ENCODE results near the gene ALKBH7. TPM values are rescaled to one million over a fixed set of nuclear protein-coding genes. Genes with fewer than 3 reads are reported as not detected.
"Not testable (repeated sequence)": the region's sequence is repeated elsewhere in the genome, so short reads cannot be mapped to it uniquely, and the experiment has no call there.

Gene ALKBH7
- total RNA-seq, 4 donors from 2014 or later = 41.9 to 75.1 (median 45.7) TPM

DNA sequence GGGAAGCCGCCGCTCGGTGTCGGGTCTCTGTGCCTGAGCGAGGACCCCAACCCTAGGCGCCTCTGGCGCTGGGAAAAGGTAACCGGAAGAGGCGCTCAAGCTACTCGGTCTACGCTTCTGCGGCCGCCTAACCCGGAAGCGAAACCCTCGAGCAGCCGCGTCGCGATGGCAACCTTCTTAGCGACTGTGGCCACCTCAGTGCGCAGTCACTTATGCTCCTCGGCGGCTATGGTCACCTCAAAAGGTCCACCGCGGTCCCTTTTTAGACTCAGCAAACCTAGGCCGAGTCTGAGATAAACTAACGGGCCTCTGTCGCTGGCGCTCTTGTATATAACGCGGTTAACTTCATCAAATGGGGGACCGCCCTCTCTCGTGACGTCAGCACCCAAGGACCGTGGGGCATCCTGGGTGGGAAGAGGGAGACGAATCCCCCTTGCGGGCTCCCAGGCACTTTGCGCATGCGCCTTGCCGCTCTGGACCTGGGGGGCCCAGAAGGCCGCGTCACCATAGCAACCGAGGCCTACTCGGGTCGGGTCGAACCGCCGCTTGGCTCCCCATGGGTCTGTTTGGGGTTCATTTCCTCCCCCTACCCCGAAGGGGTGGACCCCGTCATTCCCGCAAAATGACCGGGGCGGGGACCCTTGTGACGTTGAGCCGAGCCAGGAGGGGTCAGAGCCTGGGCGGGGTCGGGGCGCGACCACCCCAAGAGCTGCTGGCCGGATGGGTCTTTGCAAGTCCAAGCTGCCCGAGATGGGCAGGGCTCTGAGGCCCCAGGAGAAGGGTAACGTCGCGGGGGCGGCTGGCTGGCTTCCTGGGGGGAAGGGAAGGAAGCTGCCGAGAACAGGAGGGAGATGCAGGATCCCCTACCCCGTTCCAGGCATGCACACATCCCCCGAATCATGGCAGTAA, 20.7 kb downstream of the ALKBH7 start, which contains the start of gene GTF2F1:
GTF2F1 (minus strand) TSS at position 91 of the 909 bp plus-strand sequence. CDS start 169 bp downstream, outside the sequence.
- WGBS, 2 donors (ENCODE audit: low coverage in 1 of 2) = 0% methylated on average over 10 to 13 of the region's 69 CpGs
- H3K4me1 ChIP-seq = peaks cover 0 to 19% (median 7%) of the 10 kb centered on the region in 3 donors
- H3K9me3 ChIP-seq = no peaks in the 10 kb centered on the region
- no peaks in the 10 kb centered on the region for H3K27me3 ChIP-seq
- peak within 1 kb of the TSS; percentile 69 to 72 for H3K4me3 ChIP-seq
- H3K36me3 ChIP-seq = peaks cover 0 to 33% of the 10 kb centered on the region in 2 donors
- TF ChIP-seq POLR2AphosphoS5 (IDR thresholded peaks at IDR 0.05) (peak; percentile 42), EP300 (IDR thresholded peaks at IDR 0.05) (no peak), POLR2A (IDR thresholded peaks at IDR 0.05) (peak in 1 of 2 donors; percentile 29)
- TF ChIP-seq, protein P1, sequence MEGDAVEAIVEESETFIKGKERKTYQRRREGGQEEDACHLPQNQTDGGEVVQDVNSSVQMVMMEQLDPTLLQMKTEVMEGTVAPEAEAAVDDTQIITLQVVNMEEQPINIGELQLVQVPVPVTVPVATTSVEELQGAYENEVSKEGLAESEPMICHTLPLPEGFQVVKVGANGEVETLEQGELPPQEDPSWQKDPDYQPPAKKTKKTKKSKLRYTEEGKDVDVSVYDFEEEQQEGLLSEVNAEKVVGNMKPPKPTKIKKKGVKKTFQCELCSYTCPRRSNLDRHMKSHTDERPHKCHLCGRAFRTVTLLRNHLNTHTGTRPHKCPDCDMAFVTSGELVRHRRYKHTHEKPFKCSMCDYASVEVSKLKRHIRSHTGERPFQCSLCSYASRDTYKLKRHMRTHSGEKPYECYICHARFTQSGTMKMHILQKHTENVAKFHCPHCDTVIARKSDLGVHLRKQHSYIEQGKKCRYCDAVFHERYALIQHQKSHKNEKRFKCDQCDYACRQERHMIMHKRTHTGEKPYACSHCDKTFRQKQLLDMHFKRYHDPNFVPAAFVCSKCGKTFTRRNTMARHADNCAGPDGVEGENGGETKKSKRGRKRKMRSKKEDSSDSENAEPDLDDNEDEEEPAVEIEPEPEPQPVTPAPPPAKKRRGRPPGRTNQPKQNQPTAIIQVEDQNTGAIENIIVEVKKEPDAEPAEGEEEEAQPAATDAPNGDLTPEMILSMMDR (IDR thresholded peaks at IDR 0.05) = peak in 2 of 4 experiments; percentile 7 to 39
- peak; percentile 95 for ATAC-seq
- H3K27ac ChIP-seq = peak within 1 kb of the TSS; percentile 91 to 98 (median 95)

DNA sequence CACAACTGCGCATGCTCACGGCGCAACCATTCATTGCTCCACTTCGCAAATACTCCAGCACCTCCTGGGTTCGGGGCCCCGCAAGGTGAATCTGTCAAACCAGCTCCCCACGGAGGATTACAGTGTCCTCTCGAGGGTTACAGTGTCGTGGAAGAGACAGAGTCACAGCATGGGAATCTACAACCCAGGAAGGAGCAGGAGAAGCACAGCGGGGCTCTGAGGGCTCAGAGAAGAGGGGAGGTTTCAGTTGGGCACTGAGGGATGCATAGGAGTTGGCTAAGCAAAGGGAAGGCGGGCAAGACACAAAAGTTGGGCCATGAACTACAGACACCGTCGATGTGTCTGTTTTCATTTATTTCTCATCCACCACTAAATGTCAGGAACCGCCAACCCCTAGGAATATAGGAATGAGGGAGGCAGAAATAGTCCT, 21.4 kb downstream of the ALKBH7 start:
- H3K4me3 ChIP-seq = peak overlapping the region; percentile 69 to 72
- ATAC-seq = no peak
- H3K27me3 ChIP-seq = no peaks in the 10 kb centered on the region
- TF ChIP-seq, protein P1 (IDR thresholded peaks at IDR 0.05) = no peak
- no peak for TF ChIP-seq POLR2AphosphoS5 (IDR thresholded peaks at IDR 0.05)
- TF ChIP-seq EP300 (IDR thresholded peaks at IDR 0.05) = no peak
- no peak for TF ChIP-seq POLR2A (IDR thresholded peaks at IDR 0.05)
- no peaks in the 10 kb centered on the region for H3K9me3 ChIP-seq
- H3K4me1 ChIP-seq = peaks cover 0 to 19% (median 7%) of the 10 kb centered on the region in 3 donors
- peak overlapping the region; percentile 91 to 98 (median 95) for H3K27ac ChIP-seq
- H3K36me3 ChIP-seq = peaks cover 0 to 26% of the 10 kb centered on the region in 2 donors
- 39 to 49% methylated on average over 4 to 6 of the region's 14 CpGs for WGBS, 2 donors (ENCODE audit: low coverage in 1 of 2)

DNA sequence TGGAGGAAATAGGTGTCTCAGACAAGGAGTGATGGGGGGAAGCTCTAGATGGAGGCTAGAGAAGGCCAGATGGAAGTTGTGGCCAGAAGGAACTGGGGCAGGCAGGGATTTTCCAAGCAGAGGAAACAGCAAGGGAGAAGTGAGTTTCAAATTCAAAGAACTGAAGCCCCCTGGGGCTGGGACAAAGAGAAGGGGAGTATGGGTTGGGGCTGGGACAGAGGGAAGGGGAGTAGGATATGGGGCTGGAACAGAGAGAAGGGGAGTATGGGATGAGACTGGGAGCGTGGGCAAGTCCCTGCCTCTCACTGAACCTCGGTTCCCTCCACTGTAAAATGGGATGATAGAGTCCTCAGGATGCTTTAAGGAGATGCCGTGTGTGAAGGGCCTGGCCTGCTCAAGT, 22.2 kb downstream of the ALKBH7 start:
- H3K27ac ChIP-seq = no peak overlapping the region
- no peak for ATAC-seq
- TF ChIP-seq EP300 (IDR thresholded peaks at IDR 0.05) = no peak
- no peak for TF ChIP-seq POLR2A (IDR thresholded peaks at IDR 0.05)
- TF ChIP-seq, protein P1 (IDR thresholded peaks at IDR 0.05) = no peak
- TF ChIP-seq POLR2AphosphoS5 (IDR thresholded peaks at IDR 0.05) = no peak
- H3K27me3 ChIP-seq = no peaks in the 10 kb centered on the region
- H3K4me3 ChIP-seq = no peak overlapping the region
- WGBS, 2 donors (ENCODE audit: low coverage in 1 of 2) = 86 to 94% methylated on average over 2 to 3 of the region's 3 CpGs
- peaks cover 0 to 19% (median 7%) of the 10 kb centered on the region in 3 donors for H3K4me1 ChIP-seq
- no peaks in the 10 kb centered on the region for H3K9me3 ChIP-seq
- peaks cover 0 to 18% of the 10 kb centered on the region in 2 donors for H3K36me3 ChIP-seq

DNA sequence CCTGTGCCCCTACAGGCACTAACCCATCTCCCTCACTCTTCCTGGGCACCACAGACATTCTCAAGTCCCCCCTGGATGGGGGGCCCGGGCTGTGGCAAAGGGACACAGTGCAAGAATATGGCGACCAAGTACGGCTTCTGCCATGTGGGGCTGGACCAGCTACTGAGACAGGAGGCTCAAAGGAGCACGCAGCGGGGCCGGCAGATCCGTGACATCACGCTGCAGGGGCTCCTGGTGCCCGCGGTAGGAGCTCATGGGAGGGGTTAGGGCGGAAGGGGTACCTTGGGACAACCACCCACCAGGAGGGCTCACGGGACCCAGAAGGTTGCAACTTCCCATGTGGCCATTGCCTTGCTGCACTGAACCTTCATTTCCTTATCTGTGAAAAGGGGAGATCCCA, 23.7 kb downstream of the ALKBH7 start:
- peaks cover 0 to 3% of the 10 kb centered on the region in 2 donors for H3K36me3 ChIP-seq
- WGBS, 2 donors (ENCODE audit: low coverage in 1 of 2) = 83% methylated on average over 11 of the region's 12 CpGs; no CpG with 5 or more reads in 1 of the 2 donors
- TF ChIP-seq POLR2AphosphoS5 (IDR thresholded peaks at IDR 0.05) = no peak
- TF ChIP-seq, protein P1 (IDR thresholded peaks at IDR 0.05) = no peak
- no peaks in the 10 kb centered on the region for H3K9me3 ChIP-seq
- no peak overlapping the region for H3K4me3 ChIP-seq
- ATAC-seq = no peak
- no peak overlapping the region for H3K27ac ChIP-seq
- H3K27me3 ChIP-seq = no peaks in the 10 kb centered on the region
- peaks cover 0 to 19% (median 7%) of the 10 kb centered on the region in 3 donors for H3K4me1 ChIP-seq

DNA sequence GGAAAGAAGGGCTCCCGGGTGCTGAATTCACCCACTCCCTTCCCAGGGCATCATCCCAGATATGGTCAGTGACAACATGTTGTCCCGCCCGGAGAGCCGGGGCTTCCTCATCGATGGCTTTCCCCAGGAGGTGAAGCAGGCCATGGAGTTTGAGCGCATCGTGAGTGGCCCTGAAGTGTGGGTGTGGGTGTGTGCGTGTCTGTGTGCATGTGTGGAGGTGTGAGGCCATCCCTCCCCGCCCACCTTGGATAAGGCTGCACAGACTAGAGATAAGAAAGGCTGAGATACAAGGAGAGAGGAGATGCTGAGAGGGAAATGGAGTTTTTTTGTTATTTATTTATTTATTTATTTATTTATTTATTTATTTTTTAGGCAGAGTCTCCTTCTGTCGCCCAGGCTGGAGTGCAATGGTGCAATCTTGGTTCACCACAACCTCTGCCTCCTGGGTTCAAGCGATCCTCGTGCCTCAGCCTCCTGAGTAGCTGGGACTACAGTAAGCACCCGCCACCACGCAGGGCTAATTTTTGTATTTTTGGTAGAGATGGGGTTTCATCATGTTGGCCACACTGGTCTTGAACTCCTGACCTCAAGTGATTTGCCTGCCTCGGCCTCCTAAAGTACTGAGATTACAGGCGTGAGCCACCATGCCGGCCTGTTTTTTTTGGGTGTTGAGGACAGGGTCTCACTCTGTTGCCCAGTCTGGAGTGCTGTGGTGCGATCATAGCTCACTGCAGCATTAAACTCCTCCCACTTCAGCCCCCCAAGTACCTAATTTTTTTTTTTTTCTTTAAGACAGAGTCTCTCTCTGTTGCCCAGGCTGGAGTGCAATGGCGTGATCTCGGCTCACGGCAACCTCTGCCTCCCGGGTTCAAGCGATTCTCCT, 27.7 kb downstream of the ALKBH7 start:
- not testable (repeated sequence) for H3K4me1 ChIP-seq, ATAC-seq, H3K27ac ChIP-seq, H3K36me3 ChIP-seq, H3K9me3 ChIP-seq, H3K27me3 ChIP-seq, H3K4me3 ChIP-seq
- WGBS, 2 donors (ENCODE audit: low coverage in 1 of 2) = 90% methylated on average over 4 to 7 of the region's 23 CpGs
